GM18909 (cell line): ENCODE results near the gene GUSB.
A peak's percentile ranks its signal among the peaks of the same experiment; 100 is the strongest.
"Not testable (repeated sequence)": the region's sequence is repeated elsewhere in the genome, so short reads cannot be mapped to it uniquely, and the experiment has no call there.

Experiments
- ATAC-seq: cut with Tn5 transposase; IDR thresholded peaks from one replicate; pipeline ENCODE4 v1.9.1; 2021; ENCODE audit warnings: mild to moderate bottlenecking; ENCODE audit not compliant: unreplicated experiment, poor library complexity

Gene GUSB

DNA sequence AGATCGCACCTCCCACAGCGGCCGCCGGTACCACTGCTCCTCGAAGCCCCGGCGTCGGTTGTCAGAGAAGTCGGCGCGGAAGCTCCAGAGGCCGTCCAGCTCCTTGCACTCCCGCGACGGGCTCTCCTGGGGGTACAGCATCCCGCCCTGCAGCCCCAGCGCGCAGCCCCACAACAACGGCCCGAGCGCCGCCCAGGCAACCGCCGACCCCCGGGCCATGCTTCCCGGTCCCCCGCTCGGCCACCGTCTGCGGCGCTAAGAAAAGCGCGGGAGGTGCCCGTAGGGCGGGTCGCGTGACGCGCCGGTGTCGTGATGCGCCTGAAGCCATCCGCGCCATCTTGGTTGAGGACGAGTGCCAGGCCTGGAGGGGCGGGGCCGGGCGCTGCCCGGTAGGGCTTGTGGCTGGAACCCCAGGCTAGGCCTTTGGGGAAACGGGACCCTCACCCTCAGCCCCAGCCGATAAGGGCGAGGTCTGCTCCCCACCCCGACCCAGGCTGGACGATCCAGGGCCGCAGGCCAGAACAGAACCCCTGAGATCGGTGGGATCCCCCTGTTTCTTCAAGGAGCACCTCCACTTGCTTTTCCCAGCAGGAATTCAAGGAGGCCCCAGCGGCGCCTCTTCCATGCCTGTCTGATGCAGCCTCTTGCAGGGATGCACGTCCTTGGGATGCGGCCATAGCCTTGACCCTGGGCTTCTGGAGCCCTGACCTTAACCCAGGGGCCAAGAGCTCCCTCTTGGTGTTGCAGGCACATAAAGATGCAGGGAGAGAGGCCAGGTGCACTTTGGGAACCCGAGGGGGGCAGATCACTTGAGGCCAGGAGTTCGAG is at the start of gene GUSB:
GUSB (minus strand) TSS at position 249 of the 828 bp plus-strand sequence; CDS start at position 219, 30 bp downstream.
- peak; percentile 85 for ATAC-seq

DNA sequence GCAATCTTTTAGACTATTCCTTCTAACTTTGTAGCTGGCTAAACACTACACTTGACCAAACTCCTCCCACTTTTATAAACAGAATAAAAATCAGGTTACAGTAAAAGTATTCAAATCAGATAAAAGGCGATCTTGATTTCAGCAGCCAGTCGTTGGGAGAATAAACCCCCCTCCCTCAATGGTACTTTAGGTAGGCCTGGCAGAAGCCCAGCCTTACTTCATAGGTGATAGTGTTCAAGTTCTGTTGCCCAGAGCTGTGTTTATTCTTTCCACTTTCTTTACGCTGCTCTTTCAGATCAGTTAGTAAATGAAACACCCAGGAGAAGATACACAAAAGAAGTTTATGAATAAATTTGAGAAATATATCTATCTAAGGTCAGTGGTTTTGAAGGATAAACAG is 46.3 kb upstream of the GUSB start:
- ATAC-seq = not testable (repeated sequence)

DNA sequence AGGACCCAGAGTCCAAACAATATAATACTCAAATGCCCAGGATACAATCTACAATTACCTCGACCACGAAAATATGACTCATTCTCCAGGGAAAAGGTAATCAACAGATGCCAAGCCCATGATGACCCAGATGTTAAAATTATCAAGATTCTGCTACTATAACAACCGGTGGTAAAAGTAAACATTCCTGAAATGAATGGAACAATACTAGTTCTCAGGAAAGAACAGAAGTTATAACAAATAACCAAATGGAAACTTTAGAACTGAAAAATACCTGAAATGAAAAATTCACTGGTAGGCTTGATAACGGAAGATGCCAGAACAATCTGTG is 34.1 kb upstream of the GUSB start:
- no peak for ATAC-seq

DNA sequence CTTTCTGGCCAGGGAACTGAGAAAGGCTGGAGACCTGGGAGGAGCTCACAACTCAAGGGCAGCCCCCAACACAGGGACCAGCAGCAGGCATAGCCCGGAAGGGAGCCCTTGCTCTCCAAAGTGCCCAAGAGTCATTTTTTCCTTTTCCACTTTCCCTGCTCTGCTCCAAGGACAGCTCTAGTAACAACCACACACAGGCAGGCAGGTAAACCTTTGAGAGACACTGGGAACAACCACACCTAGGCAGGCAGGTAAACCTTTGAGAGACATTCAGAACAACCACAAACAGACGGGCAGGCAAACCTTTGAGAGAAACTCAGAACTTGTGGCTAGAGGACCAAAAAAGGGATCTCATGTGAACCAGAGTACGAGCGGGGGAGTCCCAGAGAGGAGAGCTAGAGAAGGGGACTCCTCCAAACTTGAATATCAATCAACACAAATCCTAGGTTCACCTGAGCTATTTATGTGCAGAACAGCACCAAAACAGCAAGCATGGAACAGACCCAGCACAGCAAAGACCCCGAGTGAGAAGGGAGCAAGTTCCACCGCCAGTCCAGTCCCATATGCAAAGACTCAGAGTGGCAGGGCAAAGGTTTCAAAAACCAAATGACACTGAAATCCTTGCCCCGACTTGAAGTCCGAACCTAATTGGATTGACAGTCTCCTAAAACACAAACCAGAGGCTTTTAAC is 33.6 kb upstream of the GUSB start:
- ATAC-seq = no peak

DNA sequence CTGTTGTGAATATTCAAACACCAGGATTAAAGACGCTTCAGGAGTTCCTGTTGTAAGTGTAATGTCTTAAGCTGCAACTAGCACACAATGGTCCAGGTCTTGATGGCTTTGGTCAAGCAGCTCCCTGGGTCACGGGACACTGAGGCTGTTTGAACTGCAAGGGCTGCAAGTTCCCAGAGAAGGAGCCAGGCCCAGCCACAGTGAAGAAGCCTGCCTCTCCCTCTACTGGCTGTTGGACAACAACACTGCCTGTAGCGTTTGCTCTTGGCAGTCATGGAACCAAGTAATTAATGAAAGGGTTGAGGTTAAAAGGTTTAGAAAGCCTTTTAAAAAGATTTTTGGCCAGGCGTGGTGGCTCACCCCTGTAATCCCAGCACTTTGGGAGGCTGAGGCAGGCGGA is 31.9 kb upstream of the GUSB start:
- ATAC-seq = no peak

DNA sequence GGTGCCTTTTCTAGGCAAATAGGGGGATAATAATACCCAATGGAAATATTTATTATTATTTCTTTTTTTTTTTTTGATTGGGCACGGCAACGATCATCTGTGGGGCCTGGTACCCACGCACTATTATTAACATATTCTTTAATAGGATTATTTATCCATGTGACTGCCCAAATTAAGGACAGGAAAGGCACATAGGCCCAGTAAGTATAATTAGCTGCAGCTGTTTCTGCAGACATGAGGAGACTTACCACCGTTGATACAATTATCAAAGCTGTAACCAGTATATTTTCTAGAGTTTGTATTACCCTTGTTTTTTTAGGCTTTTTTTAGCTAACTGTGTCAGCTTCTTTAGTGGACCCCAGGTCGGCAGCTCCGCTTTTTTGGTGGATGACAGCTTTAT is 25.2 kb upstream of the GUSB start:
- ATAC-seq = no peak

DNA sequence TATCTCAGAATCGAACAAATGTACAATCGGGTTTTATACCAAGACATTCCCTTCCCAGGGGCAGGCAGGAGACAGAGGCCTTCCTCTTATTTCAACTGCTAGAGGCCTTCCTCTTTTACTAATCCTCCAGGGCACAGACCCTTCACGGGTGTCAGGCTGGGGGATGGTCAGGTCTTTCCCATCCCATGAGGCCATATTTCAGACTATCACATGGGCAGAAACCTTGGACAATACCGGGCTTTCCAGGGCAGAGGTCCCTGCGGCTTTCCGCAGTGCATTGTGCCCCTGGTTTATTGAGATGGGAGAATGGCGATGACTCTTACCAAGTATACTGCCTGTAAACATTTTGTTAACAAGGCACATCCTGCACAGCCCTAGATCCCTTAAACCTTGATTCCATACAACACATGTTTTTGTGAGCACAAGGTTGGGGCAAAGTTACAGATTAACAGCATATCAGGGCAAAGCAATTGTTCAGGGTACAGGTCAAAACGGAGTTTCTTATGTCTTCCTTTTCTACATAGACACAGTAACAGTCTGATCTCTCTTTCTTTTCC is 23.2 kb upstream of the GUSB start:
- not testable (repeated sequence) for ATAC-seq

DNA sequence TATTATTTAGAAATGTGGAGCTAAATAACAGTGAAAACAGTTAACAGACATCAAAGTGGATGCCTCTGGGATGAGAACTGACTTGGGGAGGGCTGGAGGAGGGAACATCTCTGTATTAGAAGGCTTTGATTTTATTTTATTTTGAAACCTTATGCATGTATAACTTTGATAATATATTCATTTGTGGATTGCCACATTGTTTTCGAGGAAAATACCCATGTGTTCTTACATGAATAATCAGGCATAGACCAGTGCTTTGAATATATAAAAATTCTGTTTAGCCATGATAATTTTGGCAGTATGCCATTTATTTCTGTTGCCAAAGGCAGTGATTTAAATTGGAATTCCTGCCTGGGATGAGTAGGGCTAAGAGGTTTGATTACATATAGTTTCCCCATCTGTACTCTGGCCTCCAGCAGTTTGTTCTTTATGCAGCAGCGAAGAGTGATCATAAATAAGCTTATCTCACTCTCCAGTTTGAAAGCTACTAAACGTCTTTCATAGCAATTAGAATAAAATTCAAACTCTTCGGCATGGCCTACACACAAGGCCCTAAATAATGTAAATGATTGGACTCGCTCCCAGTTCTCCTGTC is 18.9 kb upstream of the GUSB start:
- ATAC-seq = not testable (repeated sequence)

DNA sequence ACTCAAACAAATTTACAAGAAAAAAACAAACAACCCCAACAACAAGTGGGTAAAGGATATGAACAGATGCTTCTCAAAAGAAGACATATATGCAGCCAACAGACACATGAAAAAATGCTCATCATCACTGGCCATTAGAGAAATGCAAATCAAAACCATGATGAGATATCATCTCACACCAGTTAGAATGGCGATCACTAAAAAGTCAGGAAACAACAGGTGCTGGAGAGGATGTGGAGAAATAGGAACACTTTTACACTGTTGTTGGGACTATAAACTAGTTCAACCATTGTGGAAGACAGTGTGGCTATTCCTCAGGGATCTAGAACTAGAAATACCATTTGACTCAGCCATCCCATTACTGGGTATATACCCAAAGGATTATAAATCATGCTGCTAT is 13.0 kb upstream of the GUSB start:
- not testable (repeated sequence) for ATAC-seq

DNA sequence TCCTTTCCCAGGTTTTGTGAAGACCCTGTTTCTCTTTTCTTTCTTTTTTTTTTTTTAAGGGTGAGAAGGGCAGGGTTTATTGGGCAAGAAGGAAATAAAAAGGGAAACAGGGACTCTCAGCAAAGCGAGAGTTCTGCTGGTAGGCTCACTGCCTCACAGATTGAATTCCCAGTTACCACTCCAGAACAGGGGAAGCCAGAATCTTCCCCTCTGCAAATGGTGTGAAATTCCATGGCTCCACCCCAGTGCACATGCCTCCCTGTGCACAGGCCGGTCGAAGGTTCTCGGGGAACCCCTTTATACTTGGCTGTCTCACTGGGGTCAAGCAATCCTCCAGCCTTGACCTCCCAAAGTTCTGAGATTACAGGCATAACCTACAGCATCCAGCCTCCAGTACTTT is 10.5 kb upstream of the GUSB start:
- ATAC-seq = no peak

DNA sequence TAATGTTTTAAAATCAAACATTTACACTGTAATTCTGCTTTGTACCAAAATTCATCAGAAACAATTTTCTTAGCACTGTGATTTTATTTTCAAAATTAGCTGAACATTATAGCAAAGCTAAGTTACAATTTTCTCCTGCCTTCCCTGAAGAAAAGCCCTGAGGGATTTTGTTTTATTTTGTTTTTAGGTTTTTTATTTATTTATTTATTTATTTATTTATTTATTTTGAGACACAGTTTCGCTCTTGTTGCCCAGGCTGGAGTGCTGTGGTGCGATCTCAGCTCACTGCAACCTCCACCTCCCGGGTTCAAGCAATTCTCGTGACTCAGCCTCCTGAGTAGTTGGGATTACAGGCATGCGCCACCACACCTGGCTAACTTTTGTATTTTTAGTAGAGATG is 9.8 kb upstream of the GUSB start:
- ATAC-seq = not testable (repeated sequence)

DNA sequence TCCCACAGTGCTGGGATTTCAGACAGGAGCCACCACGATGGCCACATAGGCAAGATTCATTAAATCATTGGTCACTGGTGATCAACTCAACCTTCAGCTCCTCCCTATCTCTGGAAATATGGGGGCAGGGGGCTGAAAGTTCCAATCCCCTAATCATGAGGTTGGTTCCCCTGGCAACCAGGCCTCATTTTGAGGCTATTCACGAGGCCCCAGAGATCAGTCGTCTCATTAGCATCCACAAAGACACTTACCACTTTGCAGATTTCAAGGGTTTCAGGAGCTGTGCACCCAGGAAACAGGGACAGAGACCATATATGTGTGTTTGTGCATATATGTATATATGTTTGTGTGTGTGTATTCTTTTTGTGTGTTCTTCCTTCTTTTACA is 7.7 kb upstream of the GUSB start:
- ATAC-seq = no peak

DNA sequence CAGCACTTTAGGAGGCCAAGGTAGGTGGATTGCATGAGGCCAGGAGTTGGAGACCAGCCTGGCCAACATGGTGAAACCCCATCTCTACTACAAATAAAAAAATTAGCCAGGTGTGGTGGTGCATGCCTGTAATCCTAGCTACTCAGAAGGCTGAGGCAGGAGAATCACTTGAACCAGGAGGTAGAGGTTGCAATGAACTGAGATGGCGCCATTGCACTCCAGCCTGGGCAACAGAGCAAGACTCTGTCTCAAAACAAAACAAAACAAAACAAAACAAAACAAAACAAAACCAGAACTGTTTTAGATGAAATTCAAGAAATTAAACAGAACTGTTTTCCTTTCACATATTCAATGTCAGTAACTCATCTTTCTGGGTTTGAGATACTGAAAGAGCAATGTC is 6.5 kb upstream of the GUSB start:
- not testable (repeated sequence) for ATAC-seq

DNA sequence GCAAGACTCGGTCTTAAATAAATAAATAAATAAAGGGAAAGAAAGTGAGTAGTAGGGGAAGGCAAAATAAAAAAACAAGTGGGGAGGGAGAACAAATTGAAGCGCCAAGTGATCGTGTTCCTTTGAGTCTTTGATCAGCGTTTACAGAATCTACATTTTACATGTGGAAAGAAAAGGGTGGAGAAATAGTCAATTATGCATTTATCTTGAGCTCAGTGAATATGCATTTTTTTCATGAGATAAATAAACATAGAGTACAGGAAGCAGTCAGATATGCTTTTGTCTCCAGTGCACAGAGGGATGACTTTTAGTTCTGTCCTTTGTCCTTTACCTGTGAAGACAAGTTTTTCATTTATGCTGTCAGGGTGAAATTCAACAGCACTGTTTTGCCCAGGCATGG is 6.1 kb upstream of the GUSB start:
- ATAC-seq = no peak

DNA sequence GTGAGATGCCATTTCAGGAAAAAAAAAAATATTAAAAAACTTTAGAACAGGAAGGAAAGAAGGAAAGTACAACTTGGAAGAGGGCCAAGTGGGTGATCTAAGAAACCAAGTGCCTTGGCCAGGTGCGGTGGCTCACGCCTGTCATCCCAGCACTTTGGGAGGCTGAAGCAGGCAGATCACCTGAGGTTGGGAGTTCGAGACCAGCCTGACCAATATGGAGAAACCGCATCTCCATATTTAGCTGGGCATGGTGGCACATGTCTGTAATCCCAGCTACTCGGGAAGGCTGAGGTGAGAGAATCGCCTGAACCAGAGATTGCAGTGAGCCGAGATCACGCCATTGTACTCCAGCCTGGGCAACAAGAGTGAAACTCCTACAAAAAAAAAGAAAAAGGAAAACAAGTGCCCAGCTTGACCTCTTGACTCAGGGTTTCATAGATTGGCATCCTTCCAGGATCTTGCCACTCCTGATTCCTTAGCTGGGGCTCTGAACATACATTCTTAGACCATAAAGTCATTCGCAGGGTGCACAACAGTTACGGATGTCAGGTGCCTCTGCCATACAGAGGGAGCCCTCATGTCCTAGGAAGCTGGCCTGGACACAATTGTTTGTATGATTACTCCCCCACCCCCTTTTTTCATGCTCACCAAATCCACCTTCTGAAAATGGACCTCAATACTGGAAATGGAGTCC is 2.1 kb upstream of the GUSB start:
- no peak for ATAC-seq

DNA sequence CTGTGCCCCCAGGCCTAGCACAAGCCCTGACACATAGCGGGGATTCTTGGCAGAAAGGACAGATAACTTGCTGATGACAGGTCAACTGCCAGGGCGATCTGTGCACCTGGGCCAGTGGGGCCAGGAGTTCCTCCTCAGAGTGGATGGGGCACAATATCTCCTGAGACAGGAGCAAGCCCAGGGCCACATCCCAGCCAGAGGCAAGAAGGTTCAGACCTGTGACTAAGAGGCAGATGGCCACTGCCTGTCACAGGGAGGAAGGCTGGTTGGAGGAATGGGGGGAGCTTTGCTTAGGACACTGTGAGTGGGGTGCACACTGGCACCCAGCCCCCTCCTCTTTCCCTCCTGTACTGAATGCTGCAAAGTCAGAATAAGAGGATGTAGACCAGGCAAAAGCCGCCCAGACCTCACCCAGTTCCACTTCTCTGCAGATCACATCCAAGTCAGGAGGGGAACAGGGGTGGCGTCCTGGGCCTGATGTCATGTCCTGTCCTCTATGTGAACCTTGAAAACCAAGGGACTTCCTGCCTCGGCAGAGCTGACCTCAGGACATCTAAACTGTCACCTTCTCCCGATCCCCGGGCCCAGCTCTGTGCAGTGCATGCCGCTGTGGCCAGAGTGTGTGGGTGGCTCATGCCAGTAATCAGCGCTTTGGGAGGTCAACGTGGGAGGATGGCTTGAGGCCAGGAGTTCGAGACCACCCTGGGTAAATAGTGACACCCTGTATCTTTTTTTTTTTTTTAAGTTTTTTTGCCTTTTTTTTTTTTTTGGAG is 1.3 kb downstream of the GUSB start:
- peak; percentile 84 for ATAC-seq

DNA sequence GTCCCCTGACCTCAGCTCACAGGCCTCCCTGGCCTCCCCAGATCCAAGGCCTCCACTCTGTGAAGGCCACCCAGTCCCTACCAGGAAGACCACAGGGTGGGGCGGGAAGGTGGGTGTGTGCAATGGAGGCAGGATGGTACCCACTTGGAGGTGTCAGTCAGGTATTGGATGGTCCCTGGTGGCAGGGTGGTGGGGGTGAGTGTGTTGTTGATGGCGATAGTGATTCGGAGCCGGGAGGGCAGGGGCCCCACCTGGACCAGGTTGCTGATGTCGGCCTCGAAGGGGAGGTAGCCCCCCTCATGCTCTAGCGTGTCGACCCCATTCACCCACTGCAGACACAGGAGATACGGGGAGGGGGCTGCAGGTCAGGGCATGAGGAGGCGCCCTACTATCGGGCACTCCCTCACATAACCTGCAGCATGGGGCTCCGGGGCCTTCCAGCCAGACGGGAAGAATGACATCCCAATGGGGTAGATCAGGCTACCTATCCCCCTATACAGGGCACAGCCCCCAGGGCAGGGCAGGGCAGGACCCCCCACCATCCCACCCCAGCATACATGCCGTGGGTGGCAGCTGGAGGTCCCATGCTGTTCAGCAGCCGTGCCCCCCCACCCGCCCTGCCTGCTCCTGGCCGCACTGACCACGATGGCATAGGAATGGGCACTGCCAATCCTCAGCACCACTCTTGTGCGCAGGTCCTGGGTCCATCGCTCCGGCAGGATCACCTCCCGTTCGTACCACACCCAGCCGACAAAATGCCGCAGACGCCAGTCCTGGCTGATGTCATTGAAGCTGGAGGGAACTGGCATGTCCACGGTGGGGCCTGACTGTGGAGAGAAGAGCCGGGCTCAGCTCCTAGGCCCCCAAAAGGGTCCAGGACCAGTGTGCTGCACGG is 2.2 kb downstream of the GUSB start:
- no peak for ATAC-seq

DNA sequence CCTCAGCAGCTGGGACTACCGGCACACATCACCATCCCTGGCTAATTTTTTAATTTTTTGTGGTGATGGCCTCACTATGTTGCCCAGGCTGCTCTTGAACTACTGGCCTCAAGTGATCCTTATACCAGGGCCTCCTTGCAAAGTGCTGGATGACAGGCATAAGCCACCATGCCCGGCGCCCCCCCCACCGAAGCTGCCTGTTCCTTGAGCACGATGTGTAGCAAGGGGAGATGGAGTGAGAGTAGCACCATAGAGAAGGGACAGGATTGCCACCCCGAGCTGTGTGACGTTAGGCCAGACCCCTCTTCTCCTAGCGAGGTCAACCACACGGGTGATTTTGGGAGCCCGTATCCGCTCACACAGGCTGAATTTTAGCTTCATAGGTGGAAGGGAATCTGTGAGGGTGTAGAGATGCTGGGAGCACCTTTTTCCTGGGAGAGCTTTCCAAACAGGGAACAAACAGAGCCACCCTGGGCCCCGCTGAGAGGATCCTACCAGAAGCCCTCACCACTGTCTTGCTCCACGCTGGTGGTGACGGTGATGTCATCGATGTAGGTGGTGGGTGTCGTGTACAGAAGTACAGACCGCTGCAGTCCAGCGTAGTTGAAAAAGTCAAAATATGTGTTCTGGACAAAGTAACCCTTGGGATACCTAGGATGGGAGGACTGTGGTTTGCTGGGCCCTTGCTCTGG is 3.0 kb downstream of the GUSB start:
- ATAC-seq = no peak
